HG02763 (cell line): ENCODE data around the gene LEO1.

Experiments
- ATAC-seq: cut with Tn5 transposase; IDR thresholded peaks from one replicate; pipeline ENCODE4 v1.9.1; 2021; ENCODE audit warnings: mild to moderate bottlenecking, moderate library complexity; ENCODE audit not compliant: unreplicated experiment

LEO1 gene

DNA sequence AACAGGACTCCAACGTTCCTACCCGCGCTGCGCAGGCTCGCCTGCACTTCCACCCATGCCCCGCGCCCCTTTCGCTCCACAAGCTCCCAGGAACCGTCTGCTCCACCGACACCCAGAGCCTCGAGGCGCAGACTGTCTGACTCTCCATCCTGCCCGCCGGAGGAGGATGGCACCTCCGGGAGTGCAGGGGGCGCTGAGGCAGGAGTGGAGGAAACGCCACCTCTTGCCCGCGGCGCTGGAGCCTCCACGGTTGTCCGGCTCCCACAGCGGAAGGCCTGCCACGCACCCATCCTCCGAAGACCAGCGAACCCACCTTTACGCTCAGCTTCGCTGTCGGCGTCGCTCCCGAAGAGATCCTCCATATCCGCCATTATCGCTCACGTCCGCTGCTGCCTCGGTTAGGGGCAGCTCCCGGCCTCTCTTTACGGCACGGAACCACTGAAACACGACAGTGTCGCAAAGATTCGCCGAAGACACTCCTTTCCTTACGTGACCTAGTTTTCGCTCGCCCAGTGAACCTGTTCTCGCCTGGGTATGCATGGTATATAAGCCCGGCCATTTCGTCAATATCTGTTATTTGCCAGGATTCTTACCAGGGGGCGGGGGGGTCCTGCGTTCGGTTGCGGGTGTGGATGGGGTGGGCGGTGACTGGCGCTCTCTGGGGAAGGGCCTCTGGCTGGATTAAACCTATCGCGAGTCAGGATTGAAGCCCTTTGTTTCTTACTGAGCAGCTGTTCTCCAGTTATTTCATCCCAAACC is at the start of gene LEO1:
TSS of gene LEO1 (minus strand) at position 404 of the 759 bp plus-strand sequence. CDS start at position 371, 33 bp downstream.
- peak; percentile 84 for ATAC-seq

DNA sequence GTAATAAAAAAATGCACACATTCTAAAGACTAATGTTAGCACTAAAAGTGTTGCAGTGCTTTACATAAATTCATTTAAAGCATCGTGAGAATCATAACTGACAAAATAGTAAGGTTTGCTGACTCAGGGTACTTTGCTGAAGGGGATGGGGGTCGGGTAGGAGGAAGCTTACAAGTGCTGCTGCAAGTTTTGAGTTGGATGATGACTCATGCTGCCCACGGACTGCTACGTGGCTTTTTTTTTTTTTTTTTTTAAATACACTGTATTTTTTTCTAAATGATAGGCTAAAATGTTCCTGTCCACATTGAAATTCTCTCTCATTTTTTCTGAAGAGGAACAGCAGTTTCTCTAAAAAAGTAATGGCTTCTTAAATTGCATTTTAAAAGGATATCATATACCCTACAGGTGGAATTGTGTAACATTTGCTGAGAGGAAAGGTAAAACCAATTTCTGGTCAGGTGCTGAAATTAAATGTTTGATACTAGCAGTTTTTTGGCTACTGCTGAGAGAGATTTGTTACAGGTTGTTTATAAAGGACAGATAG is 49.6 kb upstream of the LEO1 start:
- ATAC-seq, result no peak

DNA sequence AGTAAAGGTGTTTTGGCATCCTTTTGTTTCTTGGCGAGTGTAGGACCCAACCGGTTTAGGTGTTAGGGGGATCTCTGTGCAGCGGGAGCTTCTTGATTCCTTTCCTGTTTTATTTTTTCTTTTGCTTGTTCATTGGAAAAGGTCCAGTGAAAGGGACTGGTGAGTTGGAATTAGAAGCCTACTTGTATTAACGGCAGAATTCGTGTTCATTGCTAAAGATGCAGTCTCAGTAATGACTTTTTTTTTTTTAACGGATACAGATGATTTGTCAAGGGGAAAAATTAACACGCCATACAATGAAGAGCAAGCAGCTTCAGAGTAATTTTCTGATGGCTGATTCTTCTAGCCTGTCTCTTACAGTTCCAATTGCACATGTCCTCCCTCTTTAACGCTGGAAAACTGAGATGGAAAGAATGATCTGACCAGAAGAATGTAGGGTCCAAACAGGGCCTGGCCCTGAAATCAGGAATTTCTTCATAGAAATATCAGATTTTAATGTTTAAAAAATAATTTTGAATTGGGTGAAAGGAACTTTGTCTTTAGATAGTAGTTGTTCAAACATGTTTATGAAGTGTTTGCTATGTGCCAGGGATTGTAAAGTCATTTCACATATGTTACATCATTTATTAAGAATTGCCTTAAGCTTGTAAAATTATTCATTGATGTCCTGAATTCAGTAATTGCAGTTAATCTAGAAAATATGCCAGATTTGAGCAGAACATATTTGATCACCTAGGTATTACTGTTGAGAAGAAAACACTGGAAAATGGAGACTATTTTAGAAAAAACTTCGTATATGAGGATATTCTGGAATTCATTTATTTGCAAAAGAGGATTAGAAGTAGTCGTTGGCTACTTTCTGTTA is 48.9 kb upstream of the LEO1 start:
- ATAC-seq, result no peak

DNA sequence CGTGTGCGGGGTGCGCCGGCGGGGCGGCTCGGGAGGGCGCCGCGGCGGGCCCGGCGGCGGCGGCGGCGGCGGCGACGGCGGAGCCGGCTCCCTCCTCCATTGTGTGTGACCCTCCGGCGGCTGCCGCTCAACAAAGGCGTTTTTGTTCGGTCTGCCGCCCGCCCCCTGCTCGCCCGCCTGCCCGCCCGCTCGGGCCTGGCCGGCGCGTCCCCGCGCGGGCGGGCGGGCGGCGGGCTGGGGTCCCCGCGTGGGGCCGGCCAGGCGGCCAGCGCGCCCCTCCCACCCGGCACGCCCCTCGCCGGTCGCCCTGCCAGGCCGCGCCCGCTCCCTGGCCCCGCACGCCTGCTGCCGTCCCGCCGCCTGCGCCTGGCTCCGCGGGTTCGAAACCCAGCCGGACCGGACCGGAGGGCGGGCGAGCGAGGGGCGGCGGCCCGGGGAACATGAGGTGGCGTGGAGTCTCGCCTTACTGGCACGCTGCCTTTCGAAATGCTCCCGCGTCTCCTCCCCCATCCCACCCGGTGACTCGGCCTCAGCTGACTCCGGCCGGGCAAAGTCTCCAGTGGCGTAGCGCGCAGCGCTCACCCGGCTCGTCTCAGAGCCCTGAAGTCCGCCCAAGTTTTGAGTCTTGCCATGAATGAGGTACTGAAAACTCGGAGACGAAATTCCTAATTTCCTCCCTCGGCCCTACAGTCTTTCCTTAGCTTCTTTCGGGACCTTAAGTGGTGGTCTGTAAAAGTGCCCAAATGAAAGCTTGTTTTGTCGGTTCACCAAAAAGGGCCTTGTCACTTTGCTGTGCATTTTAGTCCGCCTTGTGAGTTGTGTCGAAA is 48.0 kb upstream of the LEO1 start:
- peak; percentile 51 for ATAC-seq

DNA sequence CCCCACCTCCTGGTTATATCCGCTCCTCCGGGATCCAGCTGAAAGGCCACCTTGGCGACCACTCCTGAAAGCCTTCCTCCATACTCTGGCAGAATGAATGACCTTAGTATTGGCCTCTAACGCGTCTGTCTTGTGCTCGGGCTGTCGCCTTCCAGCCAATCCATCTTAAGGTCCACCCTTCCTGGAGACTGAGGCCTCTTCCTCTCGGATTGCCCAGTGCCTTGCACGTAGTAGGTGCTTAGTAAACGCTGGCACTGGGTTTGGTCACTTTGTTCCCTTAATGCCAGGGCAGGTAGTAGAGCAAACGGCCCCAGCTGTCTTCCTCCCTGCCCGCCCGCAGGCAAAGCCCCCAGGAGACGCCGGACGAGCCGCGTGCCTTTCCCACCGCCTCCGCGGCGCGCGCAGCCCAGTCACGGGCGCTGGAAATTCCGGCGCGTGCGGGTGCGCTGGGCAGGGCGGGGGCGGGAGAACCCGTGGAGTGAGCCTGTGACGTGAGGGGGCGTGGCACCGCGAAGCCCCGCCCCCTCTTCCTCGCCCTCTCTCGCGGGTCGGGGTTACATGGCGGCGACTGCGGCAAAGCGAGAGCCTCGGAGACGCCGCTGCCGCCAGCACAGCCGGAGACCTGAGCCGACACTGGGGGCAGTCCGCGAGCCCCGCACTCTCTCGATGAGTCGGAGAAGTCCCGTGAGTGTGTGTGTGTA is 47.3 kb upstream of the LEO1 start, which contains the start of gene MAPK6:
TSS of gene MAPK6 (plus strand) at position 527 of the 701 bp plus-strand sequence. CDS start 27,242 bp downstream, outside the sequence.
- ATAC-seq, result peak; percentile 74

DNA sequence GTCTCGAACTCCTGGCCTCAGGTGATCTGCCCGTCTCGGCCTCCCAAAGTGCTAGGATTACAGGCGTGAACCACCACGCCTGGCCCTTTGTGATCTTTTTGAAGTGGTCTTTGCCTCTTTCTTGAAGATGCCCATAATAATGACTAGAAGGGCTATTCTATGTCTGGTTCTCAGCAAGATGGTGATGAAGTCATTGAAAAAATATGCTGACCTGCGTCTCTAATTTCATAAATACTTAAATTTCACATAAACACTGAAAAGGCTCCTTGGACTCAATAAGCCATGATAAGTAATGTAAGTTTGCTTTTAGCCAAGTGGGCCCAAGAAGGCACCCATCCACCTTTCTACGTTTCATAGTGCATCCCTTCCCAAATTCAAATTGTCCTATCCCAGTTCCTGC is 46.7 kb upstream of the LEO1 start:
- ATAC-seq, result no peak

DNA sequence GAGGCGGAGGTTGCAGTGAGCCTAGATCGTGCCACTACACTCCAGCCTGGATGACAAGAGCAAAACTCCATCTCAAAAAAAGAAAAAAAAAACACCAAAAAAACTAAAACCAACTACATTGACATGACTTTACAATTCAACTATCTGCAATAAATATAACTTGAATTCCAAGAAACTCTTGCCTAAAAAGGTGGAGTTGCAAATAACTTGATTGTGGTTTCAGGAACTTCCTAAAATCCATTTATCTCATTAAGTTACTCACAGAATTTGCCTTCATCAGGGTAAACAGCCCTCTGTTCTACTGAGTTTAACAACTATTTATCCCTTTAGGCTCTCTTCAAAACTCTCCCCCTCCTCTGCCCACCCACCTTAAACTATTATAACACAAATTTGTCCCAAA is 44.7 kb upstream of the LEO1 start:
- ATAC-seq, result no peak

DNA sequence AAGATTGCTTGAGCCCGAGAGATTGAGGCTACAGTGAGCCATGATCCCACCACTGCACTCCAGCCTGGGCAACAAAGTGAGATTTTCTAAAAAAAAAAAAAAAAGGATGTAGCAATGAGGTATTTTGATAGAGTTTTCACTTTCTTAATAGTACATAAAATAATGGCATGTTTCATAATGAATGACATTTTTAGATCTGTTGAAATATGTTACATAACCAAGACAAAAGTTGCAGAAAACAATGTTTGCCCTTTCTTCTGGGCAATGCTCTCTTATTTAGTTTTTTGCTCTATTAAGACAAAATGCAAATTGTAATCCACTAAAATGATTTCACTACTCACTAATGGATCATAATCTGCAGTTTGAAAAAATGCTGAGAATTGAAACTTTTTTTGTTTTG is 43.0 kb upstream of the LEO1 start:
- ATAC-seq, result no peak

DNA sequence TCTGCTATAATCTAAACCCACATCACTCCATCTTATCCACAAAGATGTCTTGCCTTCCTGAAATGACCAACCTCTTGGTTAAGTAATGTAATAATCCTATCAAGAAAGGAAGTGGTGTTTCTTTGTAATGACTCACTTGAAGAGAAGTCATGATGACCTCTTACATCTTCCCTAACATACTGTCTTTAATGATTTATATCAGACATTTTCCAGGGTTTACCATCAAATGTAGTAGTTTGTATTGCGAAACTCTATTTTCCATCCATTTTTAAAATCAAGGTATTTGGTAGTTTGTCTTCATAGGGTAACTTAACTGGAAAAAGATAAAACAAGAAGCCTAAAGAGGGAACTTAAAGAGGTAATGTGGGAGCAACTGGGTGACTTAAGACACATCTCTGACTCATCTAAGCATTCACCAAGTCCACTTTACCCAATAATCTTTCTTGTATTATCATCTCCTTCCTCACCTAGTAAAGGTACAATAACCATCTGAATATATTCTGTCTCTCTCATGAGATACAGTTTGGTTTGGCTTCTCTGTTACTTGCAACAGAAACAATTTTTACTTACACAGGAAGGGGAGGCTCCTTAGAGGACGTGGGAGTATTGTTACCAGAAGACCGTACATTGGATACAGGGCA is 41.7 kb upstream of the LEO1 start:
- ATAC-seq, result no peak

DNA sequence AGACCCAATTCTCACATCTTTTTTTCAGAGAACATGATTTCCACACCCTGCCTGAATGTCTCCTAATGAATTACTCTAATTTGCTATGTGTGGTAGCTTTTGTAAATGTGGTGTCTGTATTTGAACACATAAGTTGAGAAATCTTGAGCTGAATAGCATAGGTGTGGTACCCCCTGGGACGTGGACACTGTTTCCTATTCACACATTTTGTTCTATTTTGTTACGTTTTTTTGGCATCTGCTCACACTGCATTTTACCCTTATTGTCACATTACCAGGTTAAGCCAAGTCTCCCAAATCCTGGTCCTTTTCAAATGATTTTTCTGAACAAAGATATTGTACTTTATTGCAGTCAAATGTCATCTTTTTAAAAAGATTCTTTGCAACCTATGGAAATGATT is 40.6 kb upstream of the LEO1 start:
- no peak for ATAC-seq

DNA sequence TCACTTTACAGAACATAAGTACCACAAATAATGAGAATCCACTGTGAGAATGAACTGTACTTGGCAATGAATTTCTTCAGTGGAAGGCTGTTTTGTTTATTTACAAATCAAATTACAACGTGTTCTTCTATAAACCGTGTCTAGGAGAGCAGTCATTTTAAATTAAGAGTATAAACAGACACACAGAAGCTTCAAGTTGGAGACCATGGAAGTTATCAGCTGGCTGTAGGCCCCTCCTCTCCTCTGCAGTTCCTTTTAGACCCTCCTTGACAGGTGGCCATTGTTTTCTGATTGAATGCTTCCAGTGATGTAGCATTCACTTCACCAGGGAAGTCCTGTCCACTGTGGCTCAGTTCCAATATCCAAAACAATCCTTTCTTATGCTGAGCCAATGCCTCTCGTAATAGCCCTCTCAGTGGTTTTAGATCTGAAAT is 40.1 kb upstream of the LEO1 start:
- ATAC-seq, result no peak

DNA sequence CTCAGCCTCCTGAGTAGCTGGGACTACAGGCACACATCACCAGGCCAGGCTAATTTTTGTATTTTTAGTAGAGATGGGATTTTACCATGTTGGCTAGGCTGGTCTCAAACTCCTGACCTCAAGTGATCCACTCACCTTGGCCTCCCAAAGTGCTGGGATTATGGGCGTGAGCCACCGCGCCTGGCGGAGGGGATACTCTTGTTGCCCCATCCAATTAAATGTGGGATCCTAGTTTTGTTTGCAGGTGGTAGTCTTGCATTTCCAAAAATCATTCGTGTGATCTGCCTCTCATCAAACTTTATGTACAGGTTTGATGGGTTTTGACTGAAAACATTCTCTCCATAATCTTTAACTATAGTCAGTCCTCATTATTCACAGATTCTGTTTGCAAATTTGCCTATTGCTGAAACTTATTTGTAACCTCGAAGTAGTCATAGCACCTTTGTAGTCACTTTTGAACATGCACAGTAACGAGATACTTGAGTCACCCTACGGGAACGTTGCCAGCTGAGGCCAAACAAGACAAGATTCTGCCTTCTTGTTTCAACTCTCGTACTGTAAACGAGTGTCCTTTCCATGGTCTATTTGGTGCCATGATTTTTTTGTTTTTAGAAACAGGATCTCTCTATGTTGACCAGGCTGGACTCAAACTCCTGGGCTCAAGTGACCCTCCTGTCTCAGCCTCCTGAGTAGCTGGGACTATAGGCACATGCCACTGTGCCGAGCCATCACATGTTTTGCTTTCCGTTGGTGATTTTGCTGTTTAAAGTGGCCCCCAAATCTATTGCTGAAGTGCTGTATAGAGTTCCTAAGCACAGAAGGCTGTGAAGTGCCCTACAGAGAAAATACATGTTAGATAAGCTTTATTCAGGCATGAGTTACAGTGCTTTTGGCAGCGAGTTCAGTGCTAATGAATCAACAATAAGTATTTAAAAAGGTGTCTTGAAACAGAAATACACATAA is 39.3 kb upstream of the LEO1 start:
- ATAC-seq, result no peak

DNA sequence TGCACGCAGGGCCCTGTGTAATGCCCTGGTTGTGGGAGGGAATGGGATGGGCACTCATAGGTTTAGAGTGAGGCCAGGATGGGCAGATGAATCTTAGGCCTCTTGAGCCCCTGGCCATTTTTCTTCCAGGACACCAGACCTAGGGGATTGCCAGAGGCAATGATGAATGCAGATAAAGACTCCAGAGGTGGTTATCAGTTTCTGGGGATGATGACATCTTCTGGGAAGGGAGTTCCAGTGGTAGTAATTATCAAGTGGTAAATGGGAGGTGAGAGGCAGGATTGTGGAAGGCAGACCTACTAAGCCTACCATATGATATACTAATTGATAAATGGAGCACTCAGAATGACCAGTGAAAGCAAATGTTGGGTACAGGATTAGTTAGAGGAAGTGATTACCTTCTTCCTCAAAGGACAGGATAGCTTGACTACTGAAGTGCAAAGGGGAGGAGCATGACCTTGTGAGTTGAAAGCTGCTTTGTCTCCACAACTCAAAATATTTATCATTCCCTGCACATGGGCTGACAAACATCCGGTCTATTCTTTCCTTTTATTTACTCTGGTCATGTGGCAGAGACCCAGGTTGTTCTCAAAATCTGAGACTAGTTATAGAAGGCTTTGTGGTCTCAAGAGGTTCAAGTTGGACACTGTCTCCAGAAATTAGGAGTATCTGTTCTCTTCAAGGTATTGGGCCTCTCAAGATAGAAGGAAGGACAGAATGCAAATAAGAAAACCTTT is 37.3 kb upstream of the LEO1 start:
- no peak for ATAC-seq

DNA sequence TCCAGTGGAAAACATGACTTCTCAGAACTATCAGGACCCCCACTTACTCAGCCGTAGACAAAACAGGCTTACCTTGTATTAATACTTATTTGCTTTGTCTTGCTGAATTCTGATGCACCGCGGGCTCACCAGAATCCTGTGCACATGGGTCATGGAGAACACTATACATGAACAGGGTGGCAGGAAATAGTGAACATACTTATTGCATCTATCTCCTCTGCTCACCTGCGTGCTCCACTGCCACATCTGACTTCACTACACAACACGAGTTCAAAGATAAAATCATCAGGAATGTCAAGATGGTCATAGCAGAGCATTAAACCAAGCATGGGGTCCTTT is 36.8 kb upstream of the LEO1 start:
- ATAC-seq, result no peak

DNA sequence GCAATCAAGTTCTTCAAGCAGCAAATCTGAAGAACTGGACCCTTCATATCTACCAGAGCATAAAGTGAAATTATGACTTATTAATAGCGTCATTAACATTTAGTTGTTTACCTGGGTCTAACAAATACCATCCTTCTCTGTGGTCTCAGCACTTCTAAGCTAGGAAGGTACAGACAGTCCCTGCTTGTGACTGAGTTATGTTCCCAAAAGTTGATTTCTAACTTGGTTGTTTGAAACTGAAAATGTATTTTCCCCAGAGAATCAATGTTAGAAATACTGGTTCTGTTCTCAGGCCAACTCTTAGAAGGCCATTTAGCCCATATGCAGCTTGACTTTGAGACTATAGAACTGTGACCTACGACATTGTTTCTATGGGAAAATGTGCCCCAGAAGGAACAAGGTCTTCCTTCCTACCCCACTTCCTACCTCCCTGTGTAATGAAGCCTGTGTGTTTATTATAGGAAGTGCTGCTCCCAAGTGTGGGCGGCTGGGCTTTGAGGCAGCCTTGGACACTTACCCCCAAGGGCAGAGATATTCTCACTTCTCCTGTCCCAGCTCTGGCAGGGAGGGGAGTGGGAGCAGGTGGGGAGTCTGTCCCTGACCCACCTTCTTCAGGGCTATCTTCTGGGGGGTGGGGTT is 35.2 kb upstream of the LEO1 start:
- ATAC-seq, result peak; percentile 32

DNA sequence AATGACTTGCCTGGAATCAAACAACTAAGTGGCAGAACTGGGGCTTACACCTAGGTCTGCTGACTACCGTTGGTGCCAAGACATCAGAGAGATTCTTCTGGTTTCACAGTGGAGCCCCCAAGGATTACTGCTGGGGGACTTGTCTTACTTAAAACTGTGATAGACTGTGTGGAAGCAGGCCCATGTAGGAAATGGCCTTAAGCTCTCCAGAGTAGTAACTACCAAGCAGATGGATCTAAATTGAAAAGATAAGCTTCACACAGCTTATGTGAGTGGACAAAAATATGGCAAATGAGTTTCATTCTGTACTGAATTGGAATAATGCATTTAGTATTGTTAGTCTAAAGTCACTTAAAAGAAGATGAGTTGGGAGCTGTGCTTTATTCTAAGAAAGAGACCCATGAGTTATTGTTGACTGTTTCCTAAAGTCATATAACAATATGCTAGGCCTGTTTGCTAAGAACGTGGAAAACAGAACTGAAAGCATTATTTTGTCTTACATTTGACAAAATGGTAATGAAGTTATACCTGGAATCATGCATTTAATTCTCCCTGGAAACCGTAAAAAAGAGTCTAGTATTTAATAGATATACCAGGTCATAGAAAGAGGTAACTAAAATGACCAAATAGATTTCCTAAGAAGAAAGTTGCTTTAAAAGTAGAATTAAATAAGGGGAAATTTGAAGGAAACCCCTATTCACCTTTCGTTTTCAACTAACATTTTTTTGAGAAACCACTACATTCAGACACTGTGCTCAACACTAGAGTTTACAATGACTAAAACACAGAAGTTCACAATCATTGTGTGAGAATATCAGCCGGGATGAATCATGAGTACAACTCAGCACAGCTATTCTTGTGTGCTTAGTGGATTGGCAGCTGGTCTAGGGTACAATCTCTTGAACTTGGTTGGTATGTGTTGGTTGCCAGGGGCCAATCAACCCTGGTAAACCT is 34.4 kb upstream of the LEO1 start:
- peak; percentile 71 for ATAC-seq
